ENCODE measurements around the gene HCRT. TPM values are rescaled to one million over a fixed set of nuclear protein-coding genes. Genes with fewer than 3 reads are reported as not detected.

The HCRT gene
- polyA plus RNA-seq, 1 donor from 2014 or later: not detected

- Histone ChIP-seq H3K4me3 (ENCODE audit: low read length) (peak overlapping the region; percentile 75), H3K9me2 (ENCODE audit: insufficient read depth, low read length) (no peaks in the 10 kb centered on the region), H3K27me3 (ENCODE audit: insufficient read depth, low read depth, low read length) (peaks cover 57% of the 10 kb centered on the region), H3F3A (ENCODE audit: insufficient read depth, low read length, poor library complexity, severe bottlenecking) (no peaks in the 10 kb centered on the region), H3K9ac (ENCODE audit: low read length) (peak overlapping the region; percentile 54), H4K20me1 (ENCODE audit: insufficient read depth) (no peaks in the 10 kb centered on the region), H3K9me3 (ENCODE audit: low read length) (no peaks in the 10 kb centered on the region), H3K36me3 (ENCODE audit: insufficient read depth, low read length) (no peaks in the 10 kb centered on the region), H3K79me2 (replicated peaks; ENCODE audit: insufficient read depth, low read length) (no peaks in the 10 kb centered on the region), H3K4me2 (ENCODE audit: low read length) (no peak overlapping the region), H3K27ac (ENCODE audit: low read length) (no peak overlapping the region), H2AFZ (ENCODE audit: low read depth, low read length) (no peak overlapping the region)
- no peak for TF ChIP-seq RAD21 (conservative IDR thresholded peaks at IDR 0.05)
- TF ChIP-seq CTCF (IDR thresholded peaks at IDR 0.05; ENCODE audit: poor library complexity, severe bottlenecking): no peak
- TF ChIP-seq REST (IDR thresholded peaks at IDR 0.05; ENCODE audit: borderline replicate concordance): peak; percentile 64
- TF ChIP-seq MXI1 (conservative IDR thresholded peaks at IDR 0.05; ENCODE audit: poor library complexity, severe bottlenecking): peak; percentile 38
- TF ChIP-seq EP300 (conservative IDR thresholded peaks at IDR 0.05; ENCODE audit: poor library complexity, severe bottlenecking): no peak
- no peak for TF ChIP-seq POLR2AphosphoS5 (IDR thresholded peaks at IDR 0.05)
- no peak for TF ChIP-seq TAF1 (IDR thresholded peaks at IDR 0.05; ENCODE audit: low read depth)
- TF ChIP-seq SMC3 (conservative IDR thresholded peaks at IDR 0.05; ENCODE audit: poor library complexity): no peak
- TF ChIP-seq EZH2 (IDR thresholded peaks at IDR 0.05; ENCODE audit: borderline replicate concordance, insufficient read depth, low read length, poor library complexity, severe bottlenecking): no peak
Measured at GRCh38 chr17:42179911-42180410, 5.3 kb downstream of the HCRT start.

- Histone ChIP-seq H3K4me2 (ENCODE audit: low read length) (no peak overlapping the region), H3K9me2 (ENCODE audit: insufficient read depth, low read length) (no peaks in the 10 kb centered on the region), H3F3A (ENCODE audit: insufficient read depth, low read length, poor library complexity, severe bottlenecking) (no peaks in the 10 kb centered on the region), H3K9me3 (ENCODE audit: low read length) (no peaks in the 10 kb centered on the region), H2AFZ (ENCODE audit: low read depth, low read length) (no peak overlapping the region), H3K79me2 (replicated peaks; ENCODE audit: insufficient read depth, low read length) (no peaks in the 10 kb centered on the region), H3K36me3 (ENCODE audit: insufficient read depth, low read length) (no peaks in the 10 kb centered on the region), H3K27ac (ENCODE audit: low read length) (no peak overlapping the region), H3K9ac (ENCODE audit: low read length) (no peak overlapping the region), H3K27me3 (ENCODE audit: insufficient read depth, low read depth, low read length) (peaks cover 57% of the 10 kb centered on the region), H3K4me3 (ENCODE audit: low read length) (peak overlapping the region; percentile 75), H4K20me1 (ENCODE audit: insufficient read depth) (no peaks in the 10 kb centered on the region)
- TF ChIP-seq CTCF (IDR thresholded peaks at IDR 0.05; ENCODE audit: poor library complexity, severe bottlenecking): no peak
- no peak for TF ChIP-seq RAD21 (conservative IDR thresholded peaks at IDR 0.05)
- TF ChIP-seq EZH2 (IDR thresholded peaks at IDR 0.05; ENCODE audit: borderline replicate concordance, insufficient read depth, low read length, poor library complexity, severe bottlenecking): no peak
- no peak for TF ChIP-seq SMC3 (conservative IDR thresholded peaks at IDR 0.05; ENCODE audit: poor library complexity)
- TF ChIP-seq MXI1 (conservative IDR thresholded peaks at IDR 0.05; ENCODE audit: poor library complexity, severe bottlenecking): no peak
- no peak for TF ChIP-seq TAF1 (IDR thresholded peaks at IDR 0.05; ENCODE audit: low read depth)
- TF ChIP-seq EP300 (conservative IDR thresholded peaks at IDR 0.05; ENCODE audit: poor library complexity, severe bottlenecking): no peak
- TF ChIP-seq POLR2AphosphoS5 (IDR thresholded peaks at IDR 0.05): no peak
- no peak for TF ChIP-seq REST (IDR thresholded peaks at IDR 0.05; ENCODE audit: borderline replicate concordance)
Measured at GRCh38 chr17:42179335-42179734, 5.9 kb downstream of the HCRT start.

Measured in neural cell (in vitro differentiated cells).